NCI-H526 (cell line): Measurements from ENCODE around the gene ARPP21.

Source experiments
- DNase-seq, 2 experiments: peaks; one replicate each; lab custom pipeline; 2025; lab: John Stamatoyannopoulos, UW

ARPP21 gene

GRCh38 chr3:35641920-35642527, 2.7 kb downstream of the ARPP21 start:
- DNase-seq = peak in 1 of 2 experiments; percentile 10

GRCh38 chr3:35643495-35643894, 4.2 kb downstream of the ARPP21 start:
- DNase-seq = no peak

- DNase-seq = no peak
These were observed 5.1 kb downstream of the ARPP21 start for GRCh38 chr3:35644451-35644850.

- DNase-seq = no peak
These were observed 5.9 kb downstream of the ARPP21 start for GRCh38 chr3:35645189-35645588.

GRCh38 chr3:35646081-35646480, 6.8 kb downstream of the ARPP21 start:
- no peak for DNase-seq

- no peak for DNase-seq
These were observed 8.1 kb downstream of the ARPP21 start for GRCh38 chr3:35647461-35647860.

GRCh38 chr3:35648347-35648746, 9.0 kb downstream of the ARPP21 start:
- no peak for DNase-seq

GRCh38 chr3:35649405-35649804, 10.1 kb downstream of the ARPP21 start:
- no peak for DNase-seq

GRCh38 chr3:35651426-35651825, 12.1 kb downstream of the ARPP21 start:
- DNase-seq = no peak

- no peak for DNase-seq
These were observed 12.5 kb downstream of the ARPP21 start for GRCh38 chr3:35651851-35652250.

- no peak for DNase-seq
These were observed 14.0 kb downstream of the ARPP21 start for GRCh38 chr3:35653347-35653746.

GRCh38 chr3:35654476-35654875, 15.2 kb downstream of the ARPP21 start:
- DNase-seq = no peak

GRCh38 chr3:35658686-35659085, 19.4 kb downstream of the ARPP21 start:
- no peak for DNase-seq

GRCh38 chr3:35659768-35660167, 20.4 kb downstream of the ARPP21 start:
- peak; percentile 12 to 64 for DNase-seq

GRCh38 chr3:35663471-35663870, 24.1 kb downstream of the ARPP21 start:
- DNase-seq = no peak

GRCh38 chr3:35664460-35664919, 25.2 kb downstream of the ARPP21 start:
- peak; percentile 53 to 75 for DNase-seq

- no peak for DNase-seq
These were observed 26.2 kb downstream of the ARPP21 start for GRCh38 chr3:35665390-35666055.

- DNase-seq = no peak
These were observed 27.6 kb downstream of the ARPP21 start for GRCh38 chr3:35666888-35667287.

GRCh38 chr3:35670408-35670965, 31.2 kb downstream of the ARPP21 start:
- DNase-seq = no peak

GRCh38 chr3:35671483-35671882, 32.2 kb downstream of the ARPP21 start:
- DNase-seq = no peak

GRCh38 chr3:35673017-35673416, 33.7 kb downstream of the ARPP21 start:
- DNase-seq = no peak

- DNase-seq = no peak
These were observed 35.3 kb downstream of the ARPP21 start for GRCh38 chr3:35674451-35675109.

- DNase-seq = no peak
These were observed 35.9 kb downstream of the ARPP21 start for GRCh38 chr3:35675206-35675605.
